ENCODE results near the gene MDGA2. TPM values are rescaled to one million over a fixed set of nuclear protein-coding genes. Genes with fewer than 3 reads are reported as not detected.

The MDGA2 gene
- total and polyA plus RNA-seq, 2 of the 4 experiments (the other 2 are of a cell fraction), result 0.02 TPM; not detected in 1

- POLR2A ChIA-PET (ENCODE audit: unreplicated experiment), result no interaction called here
- BruUV-seq (replicated peaks), result no TSS peak
- no peak overlapping the region for H3K56ac ChIP-seq (ENCODE audit: extremely low read depth, insufficient read depth, low read length)
- CTCF ChIA-PET, result no interaction called here
- intact Hi-C loops (cut with micrococcal nuclease), result no loop called here
- H3K18ac ChIP-seq (ENCODE audit: low read depth, low read length), result no peak overlapping the region
- H3K79me1 ChIP-seq (ENCODE audit: low read depth in 1 of 2, low read length in 2 of 2), result no peaks in the 10 kb centered on the region
- H3K9me1 ChIP-seq (ENCODE audit: insufficient read depth, low read length), result no peaks in the 10 kb centered on the region
- no peak for ATAC-seq (ENCODE audit: low read depth)
- H3K4me2 ChIP-seq (ENCODE audit: low read depth, low read length), result no peak overlapping the region
- H2AK5ac ChIP-seq (ENCODE audit: low read depth, low read length), result no peak overlapping the region
- H2BK20ac ChIP-seq (ENCODE audit: low read depth, low read length), result no peak overlapping the region
- H3K23ac ChIP-seq (ENCODE audit: low read depth, low read length), result no peak overlapping the region
- no peak for DNase-seq
- H2AK9ac ChIP-seq (replicated peaks; ENCODE audit: low read depth, low read length, poor library complexity), result no peak overlapping the region
- H3K27ac ChIP-seq (ENCODE audit: insufficient read depth, low read length), result no peak overlapping the region
- no peak overlapping the region for H4K91ac ChIP-seq (ENCODE audit: insufficient read depth, low read depth, low read length)
- H3K14ac ChIP-seq (replicated peaks; ENCODE audit: low read depth, low read length), result no peak overlapping the region
- H4K8ac ChIP-seq (ENCODE audit: low read depth in 2 of 2, low read length in 2 of 2), result no peak overlapping the region
- H2BK120ac ChIP-seq (ENCODE audit: low read depth, low read length), result no peak overlapping the region
- H2BK15ac ChIP-seq (ENCODE audit: low read depth, low read length), result no peak overlapping the region
- in situ Hi-C loops (cut with MboI; ENCODE audit: low sequenced_read_pairs), result no loop called here
- no CpG with 5 or more reads among the region's 2 CpGs for WGBS, 2 experiments (ENCODE audit: extremely low coverage in 2 of 2, insufficient read length in 1 of 2)
- no peak overlapping the region for H3K4ac ChIP-seq (ENCODE audit: low read depth, low read length)
- TF ChIP-seq RFX5 (IDR thresholded peaks at IDR 0.05; ENCODE audit: low read depth, low read length), result no peak
- no peak for TF ChIP-seq ELK1 (IDR thresholded peaks at IDR 0.05; ENCODE audit: borderline replicate concordance, low read depth, low read length)
- TF ChIP-seq BHLHE40 (IDR thresholded peaks at IDR 0.05; ENCODE audit: low read depth, low read length), result no peak
- no peak for TF ChIP-seq RCOR1 (IDR thresholded peaks at IDR 0.05; ENCODE audit: insufficient replicate concordance, low read length)
- TF ChIP-seq CEBPB (IDR thresholded peaks at IDR 0.05; ENCODE audit: low read depth, low read length), result no peak
- TF ChIP-seq NFE2L2 (IDR thresholded peaks at IDR 0.05; ENCODE audit: low read depth, low read length), result no peak
- no peak for TF ChIP-seq POLR2A (IDR thresholded peaks at IDR 0.05; ENCODE audit: low read depth, low read length)
- no peak for TF ChIP-seq CTCF (conservative IDR thresholded peaks at IDR 0.05; ENCODE audit: low read depth, low read length)
- TF ChIP-seq CHD1 (IDR thresholded peaks at IDR 0.05; ENCODE audit: low read depth, low read length), result no peak
- TF ChIP-seq MAZ (IDR thresholded peaks at IDR 0.05; ENCODE audit: borderline replicate concordance, low read depth, low read length), result no peak
- no peak for TF ChIP-seq USF2 (IDR thresholded peaks at IDR 0.05; ENCODE audit: low read depth, low read length)
- H3K36me3 ChIP-seq (ENCODE audit: control insufficient read depth, insufficient read depth, low read length), result no peaks in the 10 kb centered on the region
- no peak overlapping the region for H3K4me3 ChIP-seq (ENCODE audit: insufficient read depth, low read depth, low read length)
- peaks cover 2% of the 10 kb centered on the region; the same call in 1 of the 2 replicates for H3K9me3 ChIP-seq (ENCODE audit: control insufficient read depth, insufficient read depth, low read length)
- H3K27me3 ChIP-seq (ENCODE audit: control insufficient read depth, insufficient read depth, low read length), result no peaks in the 10 kb centered on the region
- H2AFZ ChIP-seq (replicated peaks; ENCODE audit: low read length, poor library complexity), result no peak overlapping the region
- H4K20me1 ChIP-seq (ENCODE audit: insufficient read depth, low read length), result no peaks in the 10 kb centered on the region
- H4K5ac ChIP-seq (ENCODE audit: low read depth, low read length), result no peak overlapping the region
- H2BK5ac ChIP-seq (ENCODE audit: low read depth, low read length, poor library complexity, severe bottlenecking), result no peak overlapping the region
- H3K9ac ChIP-seq (ENCODE audit: low read depth, low read length), result no peak overlapping the region
- dilution Hi-C loops (cut with HindIII; ENCODE audit: low sequenced_read_pairs, unreplicated experiment), result no loop called here
- no peaks in the 10 kb centered on the region for H3K4me1 ChIP-seq (ENCODE audit: control insufficient read depth, insufficient read depth, low read length)
Measured at GRCh38 chr14:47345016-47345415, 330.4 kb downstream of the MDGA2 start.

All from IMR-90 (cell line).